Measurements from ENCODE around the gene NR1D2.

GRCh38 chr3:24019585-24019984 lies 74.5 kb downstream of the NR1D2 start:
- TF ChIP-seq EZH2 (IDR thresholded peaks at IDR 0.05; ENCODE audit: insufficient read depth, low read length) (no peak), CTCF (IDR thresholded peaks at IDR 0.05; ENCODE audit: insufficient read depth, low read depth, low read length) (no peak)
